Activated effector memory CD4-positive, alpha-beta T cell treated with anti-CD3 and anti-CD28 coated beads, Interleukin-2, amount 50 U/mL, for 16 hours (primary cell): Measurements from ENCODE around the gene NKX2-8.
"Not testable (repeated sequence)": the region's sequence is repeated elsewhere in the genome, so short reads cannot be mapped to it uniquely, and the experiment has no call there.

Experiments used
- DNase-seq: peaks from one replicate; pipeline ENCODE4 v3.0.0-alpha.2; 2020

NKX2-8 gene

DNA sequence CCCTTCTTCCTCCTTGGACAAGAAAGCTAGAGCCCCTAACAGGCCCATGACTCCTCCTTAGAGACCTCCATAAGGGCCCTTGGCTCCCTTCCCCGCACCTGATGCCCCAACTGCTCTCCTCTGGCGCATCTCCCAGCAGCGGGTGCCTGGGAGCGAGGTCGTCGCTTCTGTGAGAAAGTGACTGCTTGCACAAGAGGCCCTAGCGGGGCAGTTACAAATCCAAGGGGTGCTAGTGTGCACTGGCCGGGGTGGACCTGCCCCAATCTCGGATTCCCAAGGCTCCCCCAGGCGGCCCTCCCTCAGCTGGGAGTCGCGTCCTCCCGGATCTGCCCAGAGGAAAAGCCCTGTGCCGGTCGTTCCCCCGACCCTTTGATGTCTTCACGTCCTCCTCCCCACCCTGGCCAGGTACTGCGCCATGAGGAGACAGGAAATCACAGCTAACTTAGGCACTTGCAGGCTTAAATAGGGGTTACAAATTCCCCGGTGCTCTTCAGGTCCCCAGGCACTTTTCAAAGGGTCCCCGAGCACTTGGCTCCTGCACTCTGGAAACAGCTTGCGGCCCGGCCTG is 2.8 kb downstream of the NKX2-8 start:
- DNase-seq = no peak

- DNase-seq = no peak
Measured at GRCh38 chr14:36579001-36579555, 3.3 kb downstream of the NKX2-8 start.

DNA sequence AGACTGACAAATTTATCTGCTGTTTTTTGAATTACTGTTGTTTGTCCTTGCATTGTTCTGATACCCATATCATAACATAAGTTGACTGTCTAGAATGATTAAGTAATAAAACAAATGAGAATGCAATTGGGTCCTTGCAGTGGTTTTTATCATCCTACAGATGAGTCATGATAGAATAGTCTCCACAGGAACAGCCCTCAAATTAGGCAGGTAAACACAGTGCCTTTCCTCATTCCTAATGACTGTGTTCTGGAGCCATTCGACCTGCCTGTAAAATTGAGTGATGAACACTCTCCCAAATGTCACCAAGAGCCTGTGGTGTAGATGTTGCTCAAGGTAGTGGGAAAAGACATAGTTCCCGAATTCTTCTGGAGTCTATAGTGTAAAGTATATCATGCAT is 12.3 kb downstream of the NKX2-8 start:
- no peak for DNase-seq

GRCh38 chr14:36556811-36557433 is 25.5 kb downstream of the NKX2-8 start:
- no peak for DNase-seq

GRCh38 chr14:36555998-36556743 is 26.2 kb downstream of the NKX2-8 start:
- no peak for DNase-seq

DNA sequence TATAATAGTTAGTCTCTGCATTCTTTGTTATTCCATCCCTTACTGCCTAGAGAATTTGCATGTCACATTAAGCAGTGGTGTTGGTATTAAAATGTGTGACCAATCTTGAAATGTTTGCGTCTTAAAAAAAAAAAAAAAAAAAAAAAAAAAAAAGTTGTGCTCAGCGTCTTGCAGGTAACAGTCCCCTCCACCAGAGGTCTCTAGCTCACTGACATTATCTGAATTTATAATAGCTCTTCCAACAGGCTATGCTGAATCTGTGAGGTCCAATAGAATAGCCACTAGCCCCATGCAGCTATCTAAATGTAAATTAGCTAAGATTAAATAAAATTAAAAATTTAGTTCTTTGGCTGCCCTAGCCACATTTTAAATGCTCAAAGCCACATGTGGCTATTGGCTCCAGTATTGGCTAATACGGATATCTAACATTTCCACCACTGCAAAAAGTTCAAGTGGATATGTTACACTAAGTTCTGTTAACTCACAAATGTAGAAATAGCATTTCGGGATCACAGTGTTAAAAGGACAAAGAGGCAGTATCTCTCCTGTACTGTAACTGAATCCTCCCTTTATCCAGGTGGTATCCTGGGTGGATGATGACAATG is 28.7 kb downstream of the NKX2-8 start:
- DNase-seq = no peak

DNA sequence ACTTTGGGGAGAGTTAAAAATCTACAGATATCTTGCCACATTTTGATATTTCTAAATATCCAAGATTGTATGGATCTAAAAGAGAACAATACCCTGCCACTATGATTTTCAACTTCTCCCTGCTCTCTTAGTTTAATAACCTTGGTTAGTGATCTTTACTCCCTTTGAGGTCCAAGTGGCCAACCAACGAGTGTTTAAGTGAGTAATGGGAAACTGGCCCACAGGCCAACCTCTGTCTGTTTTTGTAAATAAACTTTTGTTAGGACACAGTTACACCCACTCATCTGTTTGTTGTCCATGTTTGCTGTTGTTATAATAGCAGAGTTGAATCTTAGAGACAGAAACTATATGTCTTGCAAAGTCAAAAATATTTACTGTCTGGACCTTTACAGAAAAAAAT is 31.5 kb downstream of the NKX2-8 start:
- DNase-seq = no peak

GRCh38 chr14:36544280-36544679 is 38.1 kb downstream of the NKX2-8 start:
- not testable (repeated sequence) for DNase-seq

DNA sequence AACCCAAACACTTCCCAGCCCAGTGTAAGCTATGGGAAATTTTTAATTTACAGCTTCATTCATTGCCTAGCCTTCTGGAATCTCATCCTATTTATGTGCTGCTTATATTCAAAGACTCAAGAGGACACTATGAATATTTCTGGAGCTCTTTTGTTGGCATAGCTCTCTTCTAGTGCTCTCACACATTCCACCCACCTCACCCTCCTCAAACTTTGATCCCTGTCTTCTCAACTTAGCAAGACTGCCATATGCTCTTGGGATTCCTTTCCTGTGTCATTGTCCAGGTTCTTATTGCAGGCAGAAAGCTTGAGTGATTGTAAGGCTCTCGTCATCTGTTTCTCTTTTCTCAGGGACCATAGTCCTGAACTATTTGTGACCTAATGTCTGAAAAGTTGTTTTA is 44.4 kb downstream of the NKX2-8 start:
- no peak for DNase-seq
